ENCODE results near the gene TAS2R14. TPM values are rescaled to one million over a fixed set of nuclear protein-coding genes. Genes with fewer than 3 reads are reported as not detected.

The TAS2R14 gene, protein sequence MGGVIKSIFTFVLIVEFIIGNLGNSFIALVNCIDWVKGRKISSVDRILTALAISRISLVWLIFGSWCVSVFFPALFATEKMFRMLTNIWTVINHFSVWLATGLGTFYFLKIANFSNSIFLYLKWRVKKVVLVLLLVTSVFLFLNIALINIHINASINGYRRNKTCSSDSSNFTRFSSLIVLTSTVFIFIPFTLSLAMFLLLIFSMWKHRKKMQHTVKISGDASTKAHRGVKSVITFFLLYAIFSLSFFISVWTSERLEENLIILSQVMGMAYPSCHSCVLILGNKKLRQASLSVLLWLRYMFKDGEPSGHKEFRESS
- total RNA-seq = 0.07 and 0.84 TPM in 2 replicates

DNA sequence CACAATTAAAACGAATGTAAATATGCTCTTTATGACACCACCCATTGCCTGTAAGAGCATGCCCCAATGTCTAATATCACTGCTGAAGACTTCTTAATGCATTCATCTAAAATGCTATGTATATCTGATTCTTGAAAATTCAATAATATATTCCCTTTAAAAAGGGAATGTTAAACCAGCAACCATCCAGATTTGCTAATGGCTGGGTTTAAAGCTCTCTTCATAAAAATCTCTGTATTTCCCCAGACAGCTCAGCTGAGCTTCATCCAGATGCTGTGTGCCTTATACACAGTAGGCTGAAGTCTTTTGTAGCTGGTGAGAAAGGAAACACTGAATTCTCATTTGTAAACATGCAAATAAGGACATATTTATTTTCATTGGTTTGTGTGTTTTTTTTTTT is at the start of gene TAS2R14:
TSS of gene TAS2R14 (minus strand) at position 101 of the 400 bp plus-strand sequence. CDS start at position 45, 56 bp downstream.

DNA sequence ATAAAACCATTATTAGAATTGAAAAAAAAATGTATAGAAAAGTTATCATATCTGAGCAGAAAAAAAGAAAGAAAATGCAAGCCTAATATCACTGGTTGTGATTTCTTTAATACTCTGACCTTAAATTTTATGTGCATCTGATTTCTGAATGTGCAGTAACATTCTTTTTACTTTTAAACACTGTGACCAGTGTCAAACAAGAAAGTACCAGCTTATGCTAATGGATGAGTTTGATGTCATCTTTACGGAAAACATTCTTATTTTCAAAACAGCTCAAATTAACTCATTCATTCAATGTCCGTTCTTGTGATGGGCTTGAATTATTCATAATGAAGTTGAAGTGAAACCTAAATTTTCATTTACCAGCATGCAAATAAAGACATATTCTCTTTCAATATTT is 47.7 kb upstream of the TAS2R14 start, which contains the start of gene TAS2R50:
TSS of gene TAS2R50 (minus strand) at position 101 of the 400 bp plus-strand sequence. CDS start at position 49, 52 bp downstream.

DNA sequence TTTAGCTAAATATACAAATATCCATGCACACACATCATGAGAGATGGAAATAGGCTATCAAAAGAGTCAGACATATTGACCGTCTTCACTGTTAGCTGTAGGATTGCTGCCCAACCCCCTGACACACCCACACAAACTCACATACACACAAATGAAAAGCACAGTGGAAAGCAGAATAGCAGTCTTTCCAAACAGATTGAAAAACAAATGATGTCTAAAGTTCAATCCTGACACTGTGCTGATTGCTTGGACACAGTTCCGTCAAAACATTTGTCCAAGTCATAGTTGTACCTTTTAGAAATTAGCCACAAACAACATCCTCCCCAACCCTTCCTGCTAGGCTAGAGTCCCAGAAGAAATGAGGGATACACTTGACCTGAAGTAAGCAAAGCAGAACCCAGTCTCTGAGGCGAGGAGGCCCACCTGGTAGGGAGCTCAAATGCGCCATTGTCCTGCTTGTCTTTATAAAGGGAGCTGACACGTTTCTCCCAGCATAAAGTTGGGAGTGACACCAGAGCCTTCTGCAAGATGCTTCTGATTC is 10.2 kb downstream of the TAS2R14 start, which contains the start of gene PRH2:
TSS of gene PRH2 (plus strand) at position 491 of the 541 bp plus-strand sequence. CDS start at position 529, 38 bp downstream.

DNA sequence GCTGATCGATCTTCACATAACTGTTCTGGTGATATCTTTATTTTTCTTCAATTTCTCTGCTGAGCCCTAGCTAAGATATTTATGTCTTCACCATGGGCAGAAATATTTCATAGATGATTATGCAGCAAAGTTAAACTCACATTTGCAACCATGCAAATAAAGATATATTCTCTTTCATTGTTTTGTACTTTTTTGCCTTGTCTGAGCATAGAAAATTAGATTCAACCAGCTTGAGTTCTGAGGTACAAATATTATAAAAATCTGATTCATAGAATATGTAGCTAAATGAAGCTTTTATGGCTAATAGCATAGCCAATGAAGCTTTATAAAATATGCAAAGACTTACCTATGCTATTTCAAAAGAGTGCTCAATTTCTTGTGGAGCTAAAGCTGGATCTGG is 29.6 kb downstream of the TAS2R14 start, which contains the start of gene TAS2R13:
TSS of gene TAS2R13 (minus strand) at position 101 of the 400 bp plus-strand sequence. CDS start 264 bp downstream, outside the sequence.

Other genes with a start within 250 kb of the TAS2R14 start
- gene YBX3, start 215.9 kb downstream of the TAS2R14 start, total RNA-seq = 355 and 378 TPM in 2 replicates
- not detected in 2 replicates for gene TAS2R7, start 136.6 kb downstream of the TAS2R14 start, total RNA-seq
- gene TAS2R8, start 132.0 kb downstream of the TAS2R14 start, total RNA-seq = not detected in 2 replicates
- gene TAS2R9, start 129.1 kb downstream of the TAS2R14 start, total RNA-seq = not detected in 2 replicates
- gene TAS2R10, start 112.9 kb downstream of the TAS2R14 start, total RNA-seq = 0.13 TPM in 1 of 2 replicates, not detected in the other
- gene PRR4, start 89.8 kb downstream of the TAS2R14 start, total RNA-seq = 0.20 TPM in 1 of 2 replicates, not detected in the other
- 3.0 and 6.0 TPM in 2 replicates for gene PRH1, start 55.0 kb downstream of the TAS2R14 start, total RNA-seq
- gene TAS2R13, start 29.7 kb downstream of the TAS2R14 start, total RNA-seq = 0.07 and 0.10 TPM in 2 replicates
- gene PRH2, start 10.0 kb downstream of the TAS2R14 start, total RNA-seq = not detected in 2 replicates
- gene TAS2R50, start 47.6 kb upstream of the TAS2R14 start, total RNA-seq = 0.15 and 0.20 TPM in 2 replicates
- gene TAS2R20, start 59.0 kb upstream of the TAS2R14 start, total RNA-seq = 0.10 and 0.13 TPM in 2 replicates
- 0.39 and 0.53 TPM in 2 replicates for gene TAS2R19, start 83.4 kb upstream of the TAS2R14 start, total RNA-seq
- gene TAS2R31, start 92.1 kb upstream of the TAS2R14 start, total RNA-seq = 0.15 TPM in 1 of 2 replicates, not detected in the other
- 0.34 and 0.73 TPM in 2 replicates for gene TAS2R46, start 123.0 kb upstream of the TAS2R14 start, total RNA-seq
- 0.53 TPM in 1 of 2 replicates, not detected in the other for gene TAS2R43, start 153.1 kb upstream of the TAS2R14 start, total RNA-seq
- 0.05 and 0.20 TPM in 2 replicates for gene TAS2R30, start 195.4 kb upstream of the TAS2R14 start, total RNA-seq
- 6.6 and 9.2 TPM in 2 replicates for gene SMIM10L1, start 231.9 kb upstream of the TAS2R14 start, total RNA-seq
- gene TAS2R42, start 247.7 kb upstream of the TAS2R14 start, total RNA-seq = not detected in 2 replicates